H9 (cell line): Measurements from ENCODE around the gene HDLBP. TPM values are rescaled to one million over a fixed set of nuclear protein-coding genes. Genes with fewer than 3 reads are reported as not detected.

Experiments used
- DNase-seq: peaks from one replicate; pipeline ENCODE4 v3.0.0-alpha.2; 2017
- H2AFZ ChIP-seq: one replicate; pipeline ENCODE4 v1.6.1; 2013; ENCODE audit warnings: mild to moderate bottlenecking, low read length, control low read depth, moderate library complexity
- H2AK5ac ChIP-seq: 2 replicates; pipeline ENCODE4 v1.6.1; 2013; ENCODE audit warnings: low read length, control low read depth, mixed read lengths; ENCODE audit not compliant: insufficient read length
- H2BK120ac ChIP-seq: one replicate; pipeline ENCODE4 v1.6.1; 2013; ENCODE audit warnings: low read depth, mild to moderate bottlenecking, low read length, control low read depth, inconsistent platforms; ENCODE audit not compliant: poor library complexity, severe bottlenecking
- H2BK12ac ChIP-seq: 2 replicates; pipeline ENCODE4 v1.6.1; 2013; ENCODE audit warnings: low read length, control low read depth, mixed read lengths, low read depth; ENCODE audit not compliant: insufficient read length
- H2BK15ac ChIP-seq: 2 replicates; pipeline ENCODE4 v1.6.1; 2013; ENCODE audit warnings: low read depth, low read length, control low read depth
- H2BK20ac ChIP-seq: one replicate; pipeline ENCODE4 v1.6.1; 2013; ENCODE audit warnings: low read depth, mild to moderate bottlenecking, low read length, control low read depth, inconsistent platforms; ENCODE audit not compliant: poor library complexity, severe bottlenecking
- H2BK5ac ChIP-seq: 2 replicates; pipeline ENCODE4 v1.6.1; 2013; ENCODE audit warnings: low read length, control low read depth, mixed read lengths; ENCODE audit not compliant: insufficient read length
- H3K14ac ChIP-seq: 2 replicates; pipeline ENCODE4 v1.6.1; 2013; ENCODE audit warnings: low read length, control low read depth; ENCODE audit not compliant: insufficient read depth
- H3K18ac ChIP-seq: 2 replicates; pipeline ENCODE4 v1.6.1; 2013; ENCODE audit warnings: low read depth, mild to moderate bottlenecking, mixed read lengths, low read length, control low read depth; ENCODE audit not compliant: insufficient read length
- H3K23ac ChIP-seq: 2 replicates; pipeline ENCODE4 v1.6.1; 2013; ENCODE audit warnings: low read length, control low read depth, mixed read lengths, low read depth; ENCODE audit not compliant: insufficient read length
- H3K23me2 ChIP-seq: 2 replicates; pipeline ENCODE4 v1.6.1; 2013; ENCODE audit warnings: low read depth, mild to moderate bottlenecking, mixed read lengths, low read length, control low read depth; ENCODE audit not compliant: insufficient read length, poor library complexity, severe bottlenecking
- H3K27ac ChIP-seq: 2 replicates; pipeline ENCODE4 v1.5.1; 2013; ENCODE audit warnings: low read length, control low read depth, mixed read lengths, low read depth; ENCODE audit not compliant: insufficient read length
- H3K27me3 ChIP-seq: 2 replicates; pipeline ENCODE4 v1.6.1; 2013; ENCODE audit warnings: low read length, control low read depth, inconsistent platforms; ENCODE audit not compliant: insufficient read depth
- H3K4ac ChIP-seq: 2 replicates; pipeline ENCODE4 v1.6.1; 2013; ENCODE audit warnings: low read depth, mild to moderate bottlenecking, control low read depth, inconsistent platforms, low read length, moderate library complexity
- H3K4me1 ChIP-seq: 2 replicates; pipeline ENCODE4 v1.6.1; 2013; ENCODE audit warnings: low read length, control low read depth, inconsistent platforms; ENCODE audit not compliant: insufficient read depth
- H3K4me2 ChIP-seq: 2 replicates; pipeline ENCODE4 v1.6.1; 2013; ENCODE audit warnings: low read length, control low read depth, mixed read lengths; ENCODE audit not compliant: insufficient read length, insufficient read depth
- H3K56ac ChIP-seq: 2 replicates; pipeline ENCODE4 v1.6.1; 2013; ENCODE audit warnings: low read depth, mild to moderate bottlenecking, mixed read lengths, low read length, control low read depth; ENCODE audit not compliant: insufficient read length
- H3K79me1 ChIP-seq: 2 replicates; pipeline ENCODE4 v1.6.1; 2013; ENCODE audit warnings: low read depth, mild to moderate bottlenecking, moderate library complexity, low read length, control low read depth, inconsistent platforms; ENCODE audit not compliant: insufficient read depth, poor library complexity, severe bottlenecking
- H3K79me2 ChIP-seq: 2 replicates; pipeline ENCODE4 v1.6.1; 2013; ENCODE audit warnings: low read length, control low read depth, inconsistent platforms; ENCODE audit not compliant: insufficient read depth
- H3K9ac ChIP-seq: 2 replicates; pipeline ENCODE4 v1.6.1; 2013; ENCODE audit warnings: low read length, control low read depth, mixed read lengths; ENCODE audit not compliant: insufficient read length; ENCODE audit errors: extremely low read depth
- H3K9me3 ChIP-seq: one replicate; pipeline ENCODE4 v1.6.1; 2013; ENCODE audit warnings: low read depth, low read length, inconsistent platforms; ENCODE audit not compliant: control insufficient read depth
- H3T11ph ChIP-seq: one replicate; pipeline ENCODE4 v1.6.1; 2013; ENCODE audit warnings: mild to moderate bottlenecking, low read length, control low read depth, inconsistent platforms
- H4K20me1 ChIP-seq: one replicate; pipeline ENCODE4 v1.6.1; 2013; ENCODE audit not compliant: control insufficient read depth, insufficient read length, insufficient read depth
- H4K5ac ChIP-seq: 2 replicates; pipeline ENCODE4 v1.6.1; 2013; ENCODE audit warnings: low read depth, mild to moderate bottlenecking, mixed read lengths, low read length, control low read depth; ENCODE audit not compliant: insufficient read length
- H4K8ac ChIP-seq: replicated peaks from 2 replicates; pipeline ENCODE4 v1.6.1; 2013; ENCODE audit warnings: low read length, control low read depth, mixed read lengths, low read depth; ENCODE audit not compliant: insufficient read length
- H4K91ac ChIP-seq: 2 replicates; pipeline ENCODE4 v1.6.1; 2013; ENCODE audit warnings: low read depth, mild to moderate bottlenecking, moderate library complexity, mixed read lengths, low read length, control low read depth; ENCODE audit not compliant: insufficient read length
- H3K27ac Mint-ChIP-seq, 3 experiments: 2 replicates in 2 of 3; 3 replicates in 1 of 3; pipeline ENCODE4 v1.8.0; 2020 to 2021; ENCODE audit warnings: mixed read lengths in 3 of 3, mild to moderate bottlenecking in 1 of 3, moderate library complexity in 1 of 3
- H3K27me3 Mint-ChIP-seq: 2 replicates; pipeline ENCODE4 v1.8.0; 2021; ENCODE audit warnings: low read depth, mild to moderate bottlenecking, moderate library complexity, mixed read lengths
- H3K36me3 Mint-ChIP-seq, 3 experiments: 2 replicates in 2 of 3; 3 replicates in 1 of 3; pipeline ENCODE4 v1.8.0; 2020 to 2021; ENCODE audit warnings: low read depth in 3 of 3, mixed read lengths in 3 of 3; ENCODE audit not compliant: insufficient read depth in 1 of 3
- H3K4me1 Mint-ChIP-seq, 2 experiments: 2 replicates each; pipeline ENCODE4 v1.8.0; 2020; ENCODE audit warnings: mixed read lengths in 2 of 2
- H3K4me3 Mint-ChIP-seq, 2 experiments: 2 replicates in 1 of 2; 3 replicates in 1 of 2; pipeline ENCODE4 v1.8.0; 2020 to 2021; ENCODE audit warnings: mild to moderate bottlenecking in 2 of 2, mixed read lengths in 2 of 2, moderate library complexity in 1 of 2
- H3K9me3 Mint-ChIP-seq, 2 experiments: 2 replicates in 1 of 2; 3 replicates in 1 of 2; pipeline ENCODE4 v1.8.0; 2020; ENCODE audit warnings: mild to moderate bottlenecking in 2 of 2, mixed read lengths in 2 of 2, moderate library complexity in 1 of 2
- WGBS: extraction: QIAGEN DNeasy Blood & Tissue Kit; methylation state at CpG from one replicate; pipeline ENCODE4 v1.1.7; 2013; ENCODE audit warnings: missing lambda C conversion rate, low lambda C conversion rate, mixed read lengths; ENCODE audit not compliant: insufficient read length; ENCODE audit errors: extremely low coverage; 5-methylcytosine and 5-hydroxymethylcytosine counted together
- total RNA-seq: library from RNA; stranded (reverse); gene quantifications from 2 replicates; pipeline ENCODE4 v1.2.1, GENCODE V29; 2021
- TF ChIP-seq, protein P1 (sequence below): fragments of 200-600 bp; sonication (generic); conservative IDR thresholded peaks from 3 replicates; pipeline ENCODE4 v1.8.0; 2021; ENCODE audit warnings: antibody characterized with exemption, mild to moderate bottlenecking

Gene HDLBP
- total RNA-seq, 1 experiment from 2014 or later, result 364 TPM

- no peak overlapping the region for H3T11ph ChIP-seq
- H4K91ac ChIP-seq, result no peak overlapping the region
- no peak overlapping the region for H3K27ac ChIP-seq
- no peak overlapping the region for H2BK12ac ChIP-seq
- Mint-ChIP-seq H3K9me3 (no peaks in the 10 kb centered on the region), H3K27ac (peak overlapping the region in 1 of 3 experiments; percentile 86; a peak in 2 of 7 replicates), H3K4me1 (peaks cover 61 to 64% of the 10 kb centered on the region in 2 experiments), H3K4me3 (peak overlapping the region in 1 of 2 experiments; percentile 43; a peak in 1 of 5 replicates), H3K36me3 (peaks cover 9 to 38% (median 37%) of the 10 kb centered on the region in 3 experiments; a peak in 6 of 7 replicates), H3K27me3 (no peaks in the 10 kb centered on the region)
- no peak overlapping the region for H2AK5ac ChIP-seq
- no peak overlapping the region for H2BK20ac ChIP-seq
- no peaks in the 10 kb centered on the region for H3K9me3 ChIP-seq
- no peak overlapping the region for H3K56ac ChIP-seq
- no peak overlapping the region for H3K18ac ChIP-seq
- H4K5ac ChIP-seq, result no peak overlapping the region
- H3K79me1 ChIP-seq, result peaks cover 7% of the 10 kb centered on the region
- no peak overlapping the region for H3K4me2 ChIP-seq
- peaks cover 76% of the 10 kb centered on the region for H3K79me2 ChIP-seq
- H2BK120ac ChIP-seq, result no peak overlapping the region
- TF ChIP-seq, protein P1, sequence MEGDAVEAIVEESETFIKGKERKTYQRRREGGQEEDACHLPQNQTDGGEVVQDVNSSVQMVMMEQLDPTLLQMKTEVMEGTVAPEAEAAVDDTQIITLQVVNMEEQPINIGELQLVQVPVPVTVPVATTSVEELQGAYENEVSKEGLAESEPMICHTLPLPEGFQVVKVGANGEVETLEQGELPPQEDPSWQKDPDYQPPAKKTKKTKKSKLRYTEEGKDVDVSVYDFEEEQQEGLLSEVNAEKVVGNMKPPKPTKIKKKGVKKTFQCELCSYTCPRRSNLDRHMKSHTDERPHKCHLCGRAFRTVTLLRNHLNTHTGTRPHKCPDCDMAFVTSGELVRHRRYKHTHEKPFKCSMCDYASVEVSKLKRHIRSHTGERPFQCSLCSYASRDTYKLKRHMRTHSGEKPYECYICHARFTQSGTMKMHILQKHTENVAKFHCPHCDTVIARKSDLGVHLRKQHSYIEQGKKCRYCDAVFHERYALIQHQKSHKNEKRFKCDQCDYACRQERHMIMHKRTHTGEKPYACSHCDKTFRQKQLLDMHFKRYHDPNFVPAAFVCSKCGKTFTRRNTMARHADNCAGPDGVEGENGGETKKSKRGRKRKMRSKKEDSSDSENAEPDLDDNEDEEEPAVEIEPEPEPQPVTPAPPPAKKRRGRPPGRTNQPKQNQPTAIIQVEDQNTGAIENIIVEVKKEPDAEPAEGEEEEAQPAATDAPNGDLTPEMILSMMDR, result no peak
- no peak overlapping the region for H3K23ac ChIP-seq
- H2BK5ac ChIP-seq, result no peak overlapping the region
- no peaks in the 10 kb centered on the region for H3K27me3 ChIP-seq
- no peak overlapping the region for H2BK15ac ChIP-seq
- no peak overlapping the region for H2AFZ ChIP-seq
- H3K9ac ChIP-seq, result no peak overlapping the region
- H3K23me2 ChIP-seq, result peaks cover 9% of the 10 kb centered on the region
- no CpG with 5 or more reads among the region's 1 CpG for WGBS
- H3K14ac ChIP-seq, result no peak overlapping the region
- no peaks in the 10 kb centered on the region for H4K20me1 ChIP-seq
- no peak for DNase-seq
- H4K8ac ChIP-seq, result no peak overlapping the region
- H3K4me1 ChIP-seq, result peaks cover 3% of the 10 kb centered on the region
- H3K4ac ChIP-seq, result no peak overlapping the region
These were observed 5.6 kb upstream of the HDLBP start for GRCh38 chr2:241321033-241321432.
